Osteocyte (in vitro differentiated cells): ENCODE data around the gene C12orf56. TPM values are rescaled to one million over a fixed set of nuclear protein-coding genes. Genes with fewer than 3 reads are reported as not detected.
"Not testable (repeated sequence)": the region's sequence is repeated elsewhere in the genome, so short reads cannot be mapped to it uniquely, and the experiment has no call there.

ENCODE experiments used
- DNase-seq: peaks from one replicate; pipeline ENCODE4 v3.0.0; 2021; ENCODE audit warnings: mixed read lengths; ENCODE audit not compliant: unreplicated experiment; ENCODE audit errors: extremely low spot score
- H3K27ac Mint-ChIP-seq: one replicate; pipeline ENCODE4 v1.8.0; 2021; ENCODE audit warnings: mild to moderate bottlenecking, mixed read lengths; ENCODE audit not compliant: unreplicated experiment
- H3K27me3 Mint-ChIP-seq: one replicate; pipeline ENCODE4 v1.8.0; 2021; ENCODE audit warnings: mixed read lengths; ENCODE audit not compliant: unreplicated experiment
- H3K36me3 Mint-ChIP-seq: one replicate; pipeline ENCODE4 v1.8.0; 2021; ENCODE audit warnings: mixed read lengths; ENCODE audit not compliant: unreplicated experiment
- H3K4me1 Mint-ChIP-seq: one replicate; pipeline ENCODE4 v1.8.0; 2021; ENCODE audit warnings: mixed read lengths; ENCODE audit not compliant: unreplicated experiment
- H3K4me3 Mint-ChIP-seq: one replicate; pipeline ENCODE4 v1.8.0; 2021; ENCODE audit warnings: mild to moderate bottlenecking, moderate library complexity, mixed read lengths; ENCODE audit not compliant: unreplicated experiment
- H3K9me3 Mint-ChIP-seq: one replicate; pipeline ENCODE4 v1.8.0; 2021; ENCODE audit warnings: mixed read lengths; ENCODE audit not compliant: unreplicated experiment
- CTCF ChIP-seq: fragments of 200-600 bp; sonication (generic); IDR thresholded peaks from 2 replicates; pipeline ENCODE4 v1.5.0; 2021; ENCODE audit warnings: antibody characterized with exemption, mild to moderate bottlenecking, moderate library complexity
- total RNA-seq: library from RNA; stranded (reverse); gene quantifications from 2 replicates; pipeline ENCODE4 v1.2.1, GENCODE V29; 2021

The C12orf56 gene
- total RNA-seq, 1 donor from 2014 or later, result 0.78 TPM

- Mint-ChIP-seq H3K9me3 (no peaks in the 10 kb centered on the region), H3K4me3 (no peak overlapping the region)
- TF ChIP-seq CTCF, result no peak
Measured at GRCh38 chr12:64362721-64363305, 27.7 kb downstream of the C12orf56 start.

GRCh38 chr12:64361173-64361572, 29.4 kb downstream of the C12orf56 start:
- H3K27me3 Mint-ChIP-seq, H3K9me3 Mint-ChIP-seq, H3K4me3 Mint-ChIP-seq, H3K4me1 Mint-ChIP-seq, H3K27ac Mint-ChIP-seq, H3K36me3 Mint-ChIP-seq, DNase-seq: not testable (repeated sequence)

More at GRCh38 chr12:64362721-64363305, 27.7 kb downstream of the C12orf56 start:
- Mint-ChIP-seq H3K4me1 (no peaks in the 10 kb centered on the region), H3K27me3 (no peaks in the 10 kb centered on the region), H3K27ac (no peak overlapping the region), H3K36me3 (no peaks in the 10 kb centered on the region)
- no peak for DNase-seq

- H3K4me3 Mint-ChIP-seq, H3K9me3 Mint-ChIP-seq, DNase-seq, H3K27ac Mint-ChIP-seq, H3K36me3 Mint-ChIP-seq, H3K4me1 Mint-ChIP-seq, H3K27me3 Mint-ChIP-seq: not testable (repeated sequence)
Measured at GRCh38 chr12:64356209-64356608, 34.3 kb downstream of the C12orf56 start.

- Mint-ChIP-seq H3K9me3 (peaks cover 14% of the 10 kb centered on the region), H3K27ac (no peak overlapping the region)
- DNase-seq, result no peak
Measured at GRCh38 chr12:64352181-64352580, 38.4 kb downstream of the C12orf56 start.

GRCh38 chr12:64351265-64351664, 39.3 kb downstream of the C12orf56 start:
- no peak overlapping the region for H3K27ac Mint-ChIP-seq
- no peaks in the 10 kb centered on the region for H3K36me3 Mint-ChIP-seq
- DNase-seq, result no peak
- H3K4me1 Mint-ChIP-seq, result no peaks in the 10 kb centered on the region
- peaks cover 25% of the 10 kb centered on the region for H3K27me3 Mint-ChIP-seq
- no peak overlapping the region for H3K4me3 Mint-ChIP-seq
- no peak for TF ChIP-seq CTCF
- H3K9me3 Mint-ChIP-seq, result peaks cover 10% of the 10 kb centered on the region

More at GRCh38 chr12:64352181-64352580, 38.4 kb downstream of the C12orf56 start:
- peaks cover 27% of the 10 kb centered on the region for H3K27me3 Mint-ChIP-seq
- no peak for TF ChIP-seq CTCF
- H3K4me1 Mint-ChIP-seq, result no peaks in the 10 kb centered on the region
- no peaks in the 10 kb centered on the region for H3K36me3 Mint-ChIP-seq
- H3K4me3 Mint-ChIP-seq, result no peak overlapping the region

GRCh38 chr12:64347630-64348029, 42.9 kb downstream of the C12orf56 start:
- TF ChIP-seq CTCF, result no peak
- H3K4me1 Mint-ChIP-seq, result no peaks in the 10 kb centered on the region
- H3K9me3 Mint-ChIP-seq, result peaks cover 9% of the 10 kb centered on the region
- no peak for DNase-seq
- no peak overlapping the region for H3K4me3 Mint-ChIP-seq
- no peak overlapping the region for H3K27ac Mint-ChIP-seq
- peaks cover 24% of the 10 kb centered on the region for H3K27me3 Mint-ChIP-seq
- no peaks in the 10 kb centered on the region for H3K36me3 Mint-ChIP-seq

GRCh38 chr12:64344631-64345030, 45.9 kb downstream of the C12orf56 start:
- not testable (repeated sequence) for DNase-seq, H3K27ac Mint-ChIP-seq, H3K4me1 Mint-ChIP-seq

GRCh38 chr12:64340546-64340945, 50.0 kb downstream of the C12orf56 start:
- H3K36me3 Mint-ChIP-seq, H3K27me3 Mint-ChIP-seq, H3K4me1 Mint-ChIP-seq, H3K9me3 Mint-ChIP-seq, H3K4me3 Mint-ChIP-seq, DNase-seq, H3K27ac Mint-ChIP-seq: not testable (repeated sequence)

More at GRCh38 chr12:64344631-64345030, 45.9 kb downstream of the C12orf56 start:
- not testable (repeated sequence) for H3K9me3 Mint-ChIP-seq, H3K4me3 Mint-ChIP-seq, H3K36me3 Mint-ChIP-seq
- peaks cover 18% of the 10 kb centered on the region for H3K27me3 Mint-ChIP-seq
